ENCODE measurements around the gene PRAME. TPM values are rescaled to one million over a fixed set of nuclear protein-coding genes. Genes with fewer than 3 reads are reported as not detected.

PRAME gene
- total and polyA plus RNA-seq, 2 of the 13 experiments (the other 11 are each of a cell fraction or from before 2014, with no cell fraction given): 0.11 to 0.83 TPM

- TF ChIP-seq U2AF1 (optimal IDR thresholded peaks at IDR 0.05; ENCODE audit: low read depth, low read length) (no peak), ETV6 (CRISPR knock-in tag; conservative IDR thresholded peaks at IDR 0.05) (no peak), BCL6 (CRISPR knock-in tag; IDR thresholded peaks at IDR 0.05) (no peak), TFDP2 (CRISPR knock-in tag; IDR thresholded peaks at IDR 0.05) (no peak), WIZ (CRISPR knock-in tag; IDR thresholded peaks at IDR 0.05) (no peak), SNAPC4 (CRISPR knock-in tag; IDR thresholded peaks at IDR 0.05) (no peak), MIER2 (CRISPR knock-in tag; IDR thresholded peaks at IDR 0.05) (no peak), ADNP (CRISPR knock-in tag; IDR thresholded peaks at IDR 0.05) (no peak), HNF4G (IDR thresholded peaks at IDR 0.05; ENCODE audit: borderline replicate concordance, low read depth, low read length) (no peak), HNF4G (CRISPR knock-in tag; IDR thresholded peaks at IDR 0.05; ENCODE audit: borderline replicate concordance, low read depth) (no peak), NKX3-1 (CRISPR knock-in tag; IDR thresholded peaks at IDR 0.05) (no peak), PRMT3 (CRISPR knock-in tag; IDR thresholded peaks at IDR 0.05; ENCODE audit: borderline replicate concordance, low read depth) (no peak), ZNF605 (CRISPR knock-in tag; IDR thresholded peaks at IDR 0.05) (peak; percentile 26; the same call in 1 of the 2 replicates), ZBTB46 (CRISPR knock-in tag; IDR thresholded peaks at IDR 0.05; ENCODE audit: borderline replicate concordance) (no peak), KLF15 (CRISPR knock-in tag; IDR thresholded peaks at IDR 0.05; ENCODE audit: borderline replicate concordance) (no peak), RBAK (CRISPR knock-in tag; IDR thresholded peaks at IDR 0.05) (no peak), NCOR1 (IDR thresholded peaks at IDR 0.05; ENCODE audit: borderline replicate concordance, low read length) (peak; percentile 33; the same call in 1 of the 2 replicates), ZKSCAN1 (IDR thresholded peaks at IDR 0.05; ENCODE audit: low read length) (no peak), RNF2 (conservative IDR thresholded peaks at IDR 0.05; ENCODE audit: low read depth) (no peak), ZNF672 (CRISPR knock-in tag; IDR thresholded peaks at IDR 0.05) (no peak), ZBTB37 (CRISPR knock-in tag; IDR thresholded peaks at IDR 0.05) (no peak), FOXK1 (CRISPR knock-in tag; IDR thresholded peaks at IDR 0.05; ENCODE audit: borderline replicate concordance, low read depth) (peak; percentile 60; the same call in 1 of the 2 replicates)
These were observed 38.9 kb downstream of the PRAME start, which contains the start of gene ZNF280A (continued) for GRCh38 chr22:22520020-22520656.

All from HepG2 (cell line).